ENCODE measurements around the gene RPS6KA1. TPM values are rescaled to one million over a fixed set of nuclear protein-coding genes. Genes with fewer than 3 reads are reported as not detected.

The RPS6KA1 gene
- total and polyA plus RNA-seq, 2 of the 4 experiments (the other 2 are of a cell fraction): 3.6 to 6.3 TPM

DNA sequence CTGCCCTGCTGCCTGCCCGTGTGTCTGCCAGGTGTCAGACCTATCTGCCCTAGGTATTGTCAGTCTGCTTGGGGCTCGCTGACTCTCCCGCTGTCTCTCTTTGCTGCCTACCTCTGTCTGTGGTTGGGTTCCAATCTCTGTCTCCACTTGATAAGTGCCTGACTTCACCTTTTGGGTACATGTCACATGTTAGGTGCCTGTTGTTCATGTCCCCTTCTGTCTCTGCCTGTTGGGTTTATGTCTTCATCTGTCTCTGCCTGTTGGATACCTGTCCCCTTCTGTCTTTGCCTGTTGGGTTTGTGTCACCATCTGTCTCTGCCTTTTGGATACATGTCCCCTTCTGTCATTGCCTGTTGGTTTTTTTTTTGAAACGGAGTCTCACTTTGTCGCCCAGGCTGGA is 14.6 kb downstream of the RPS6KA1 start:
- Histone ChIP-seq H3K9me1 (ENCODE audit: insufficient read depth, low read length) (peaks cover under 1% of the 10 kb centered on the region; the same call in 1 of the 2 replicates), H4K91ac (ENCODE audit: insufficient read depth, low read depth, low read length) (no peak overlapping the region), H2BK120ac (ENCODE audit: low read depth, low read length) (no peak overlapping the region), H3K14ac (replicated peaks; ENCODE audit: low read depth, low read length) (no peak overlapping the region), H4K20me1 (ENCODE audit: insufficient read depth, low read length) (no peaks in the 10 kb centered on the region), H2AFZ (replicated peaks; ENCODE audit: low read length, poor library complexity) (no peak overlapping the region), H3K4ac (ENCODE audit: low read depth, low read length) (no peak overlapping the region), H3K79me1 (ENCODE audit: low read depth in 1 of 2, low read length in 2 of 2) (no peaks in the 10 kb centered on the region), H3K27ac (ENCODE audit: insufficient read depth, low read length) (no peak overlapping the region), H2AK9ac (replicated peaks; ENCODE audit: low read depth, low read length, poor library complexity) (no peak overlapping the region), H3K9me3 (ENCODE audit: control insufficient read depth, insufficient read depth, low read length) (no peaks in the 10 kb centered on the region), H3K36me3 (ENCODE audit: control insufficient read depth, insufficient read depth, low read length) (no peaks in the 10 kb centered on the region), H3K4me3 (ENCODE audit: insufficient read depth, low read depth, low read length) (no peak overlapping the region), H4K5ac (ENCODE audit: low read depth, low read length) (no peak overlapping the region), H2AK5ac (ENCODE audit: low read depth, low read length) (no peak overlapping the region), H2BK15ac (ENCODE audit: low read depth, low read length) (no peak overlapping the region), H2BK5ac (ENCODE audit: low read depth, low read length, poor library complexity, severe bottlenecking) (no peak overlapping the region), H3K9ac (ENCODE audit: low read depth, low read length) (no peak overlapping the region), H4K8ac (ENCODE audit: low read depth in 2 of 2, low read length in 2 of 2) (no peak overlapping the region), H3K4me1 (ENCODE audit: control insufficient read depth, insufficient read depth, low read length) (peaks cover 15% of the 10 kb centered on the region), H3K27me3 (ENCODE audit: control insufficient read depth, insufficient read depth, low read length) (no peaks in the 10 kb centered on the region), H2BK20ac (ENCODE audit: low read depth, low read length) (no peak overlapping the region), H3K56ac (ENCODE audit: extremely low read depth, insufficient read depth, low read length) (no peak overlapping the region), H3K4me2 (ENCODE audit: low read depth, low read length) (no peak overlapping the region), H3K18ac (ENCODE audit: low read depth, low read length) (no peak overlapping the region), H3K23ac (ENCODE audit: low read depth, low read length) (no peak overlapping the region)
- WGBS, 2 experiments (ENCODE audit: extremely low coverage in 2 of 2, insufficient read length in 1 of 2): 86% methylated on average over 3 of the region's 5 CpGs; no CpG with 5 or more reads in 1 of the 2 experiments
- intact Hi-C loops (cut with micrococcal nuclease) (no loop called here), in situ Hi-C loops (cut with MboI; ENCODE audit: low sequenced_read_pairs) (no loop called here), dilution Hi-C loops (cut with HindIII; ENCODE audit: low sequenced_read_pairs, unreplicated experiment) (no loop called here)
- ATAC-seq (ENCODE audit: low read depth) (no peak), DNase-seq (no peak)
- ChIA-PET POLR2A (ENCODE audit: unreplicated experiment) (no interaction called here), CTCF (no interaction called here)
- no TSS peak for BruUV-seq (replicated peaks)
- TF ChIP-seq MAZ (IDR thresholded peaks at IDR 0.05; ENCODE audit: borderline replicate concordance, low read depth, low read length): no peak
- TF ChIP-seq CHD1 (IDR thresholded peaks at IDR 0.05; ENCODE audit: low read depth, low read length): no peak
- no peak for TF ChIP-seq RAD21 (IDR thresholded peaks at IDR 0.05; ENCODE audit: low read length)
- TF ChIP-seq, protein P1, sequence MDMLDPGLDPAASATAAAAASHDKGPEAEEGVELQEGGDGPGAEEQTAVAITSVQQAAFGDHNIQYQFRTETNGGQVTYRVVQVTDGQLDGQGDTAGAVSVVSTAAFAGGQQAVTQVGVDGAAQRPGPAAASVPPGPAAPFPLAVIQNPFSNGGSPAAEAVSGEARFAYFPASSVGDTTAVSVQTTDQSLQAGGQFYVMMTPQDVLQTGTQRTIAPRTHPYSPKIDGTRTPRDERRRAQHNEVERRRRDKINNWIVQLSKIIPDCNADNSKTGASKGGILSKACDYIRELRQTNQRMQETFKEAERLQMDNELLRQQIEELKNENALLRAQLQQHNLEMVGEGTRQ (IDR thresholded peaks at IDR 0.05; ENCODE audit: low read depth, low read length): no peak
- TF ChIP-seq, protein P2, sequence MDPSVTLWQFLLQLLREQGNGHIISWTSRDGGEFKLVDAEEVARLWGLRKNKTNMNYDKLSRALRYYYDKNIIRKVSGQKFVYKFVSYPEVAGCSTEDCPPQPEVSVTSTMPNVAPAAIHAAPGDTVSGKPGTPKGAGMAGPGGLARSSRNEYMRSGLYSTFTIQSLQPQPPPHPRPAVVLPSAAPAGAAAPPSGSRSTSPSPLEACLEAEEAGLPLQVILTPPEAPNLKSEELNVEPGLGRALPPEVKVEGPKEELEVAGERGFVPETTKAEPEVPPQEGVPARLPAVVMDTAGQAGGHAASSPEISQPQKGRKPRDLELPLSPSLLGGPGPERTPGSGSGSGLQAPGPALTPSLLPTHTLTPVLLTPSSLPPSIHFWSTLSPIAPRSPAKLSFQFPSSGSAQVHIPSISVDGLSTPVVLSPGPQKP (IDR thresholded peaks at IDR 0.05; ENCODE audit: borderline replicate concordance, low read depth, low read length): no peak
- TF ChIP-seq CEBPB (IDR thresholded peaks at IDR 0.05; ENCODE audit: low read depth, low read length): no peak
- no peak for TF ChIP-seq POLR2A (IDR thresholded peaks at IDR 0.05; ENCODE audit: low read depth, low read length)
- no peak for TF ChIP-seq SMC3 (IDR thresholded peaks at IDR 0.05; ENCODE audit: low read depth, low read length)
- TF ChIP-seq NFE2L2 (IDR thresholded peaks at IDR 0.05; ENCODE audit: low read depth, low read length): no peak
- TF ChIP-seq FOS (IDR thresholded peaks at IDR 0.05; ENCODE audit: low read depth, low read length): no peak
- no peak for TF ChIP-seq MAFK (IDR thresholded peaks at IDR 0.05; ENCODE audit: low read depth, low read length)
- TF ChIP-seq RFX5 (IDR thresholded peaks at IDR 0.05; ENCODE audit: low read depth, low read length): no peak
- no peak for TF ChIP-seq MXI1 (IDR thresholded peaks at IDR 0.05; ENCODE audit: borderline replicate concordance, low read depth, low read length)
- no peak for TF ChIP-seq BHLHE40 (IDR thresholded peaks at IDR 0.05; ENCODE audit: low read depth, low read length)
- TF ChIP-seq, protein P3, sequence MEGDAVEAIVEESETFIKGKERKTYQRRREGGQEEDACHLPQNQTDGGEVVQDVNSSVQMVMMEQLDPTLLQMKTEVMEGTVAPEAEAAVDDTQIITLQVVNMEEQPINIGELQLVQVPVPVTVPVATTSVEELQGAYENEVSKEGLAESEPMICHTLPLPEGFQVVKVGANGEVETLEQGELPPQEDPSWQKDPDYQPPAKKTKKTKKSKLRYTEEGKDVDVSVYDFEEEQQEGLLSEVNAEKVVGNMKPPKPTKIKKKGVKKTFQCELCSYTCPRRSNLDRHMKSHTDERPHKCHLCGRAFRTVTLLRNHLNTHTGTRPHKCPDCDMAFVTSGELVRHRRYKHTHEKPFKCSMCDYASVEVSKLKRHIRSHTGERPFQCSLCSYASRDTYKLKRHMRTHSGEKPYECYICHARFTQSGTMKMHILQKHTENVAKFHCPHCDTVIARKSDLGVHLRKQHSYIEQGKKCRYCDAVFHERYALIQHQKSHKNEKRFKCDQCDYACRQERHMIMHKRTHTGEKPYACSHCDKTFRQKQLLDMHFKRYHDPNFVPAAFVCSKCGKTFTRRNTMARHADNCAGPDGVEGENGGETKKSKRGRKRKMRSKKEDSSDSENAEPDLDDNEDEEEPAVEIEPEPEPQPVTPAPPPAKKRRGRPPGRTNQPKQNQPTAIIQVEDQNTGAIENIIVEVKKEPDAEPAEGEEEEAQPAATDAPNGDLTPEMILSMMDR (conservative IDR thresholded peaks at IDR 0.05; ENCODE audit: low read depth, low read length): no peak
- TF ChIP-seq RCOR1 (IDR thresholded peaks at IDR 0.05; ENCODE audit: insufficient replicate concordance, low read length): no peak
